ENCODE data around the gene LRRC4.

DNA sequence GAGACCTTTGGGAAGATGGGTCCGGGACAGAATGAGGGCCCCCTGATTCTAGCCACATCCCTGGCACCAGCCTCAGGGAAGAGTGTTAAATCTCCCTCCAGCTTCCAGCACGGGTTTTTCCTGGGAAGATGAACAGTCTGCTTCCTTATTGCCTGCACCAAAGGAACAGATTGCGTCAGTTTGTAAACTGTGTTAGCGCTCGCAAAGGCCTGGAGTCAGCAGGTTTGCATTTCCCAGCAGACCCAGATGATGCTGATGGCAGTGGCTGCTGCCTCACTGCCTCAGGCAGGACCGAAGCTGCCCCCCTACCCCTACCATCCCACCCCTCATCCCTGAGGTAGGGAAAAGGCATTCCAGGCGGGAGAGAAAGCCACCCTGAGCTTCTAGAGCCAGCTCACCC is 34.6 kb upstream of the LRRC4 start:
- TF ChIP-seq CTCF (IDR thresholded peaks at IDR 0.05) (no peak), POLR2A (IDR thresholded peaks at IDR 0.05) (no peak)

Measured in uterus (tissue), 2 donors.